Mesothelial cell of epicardium (in vitro differentiated cells): ENCODE measurements around the gene PRDM16. TPM values are rescaled to one million over a fixed set of nuclear protein-coding genes. Genes with fewer than 3 reads are reported as not detected.

ENCODE experiments used
- DNase-seq, 2 experiments: peaks; one replicate each; pipeline ENCODE4 v3.0.0; 2021; ENCODE audit warnings: low spot score in 2 of 2; ENCODE audit not compliant: unreplicated experiment in 2 of 2
- H3K27ac Mint-ChIP-seq: 2 replicates; pipeline ENCODE4 v1.8.0; 2021; ENCODE audit warnings: mixed read lengths
- H3K27me3 Mint-ChIP-seq: 2 replicates; pipeline ENCODE4 v1.8.0; 2021; ENCODE audit warnings: low read depth, mixed read lengths
- H3K36me3 Mint-ChIP-seq: 2 replicates; pipeline ENCODE4 v1.8.0; 2021; ENCODE audit warnings: mixed read lengths
- H3K4me1 Mint-ChIP-seq: 2 replicates; pipeline ENCODE4 v1.8.0; 2021; ENCODE audit warnings: mixed read lengths
- H3K4me3 Mint-ChIP-seq: 2 replicates; pipeline ENCODE4 v1.8.0; 2021; ENCODE audit warnings: mild to moderate bottlenecking, moderate library complexity, mixed read lengths
- H3K9me3 Mint-ChIP-seq: 2 replicates; pipeline ENCODE4 v1.8.0; 2021; ENCODE audit warnings: mixed read lengths
- CTCF ChIP-seq: fragments of 200-600 bp; sonication (generic); IDR thresholded peaks from one replicate; pipeline ENCODE4 v1.5.0; 2021; ENCODE audit warnings: antibody characterized with exemption; ENCODE audit not compliant: unreplicated experiment
- total RNA-seq: library from RNA; stranded (reverse); gene quantifications from 3 replicates; pipeline ENCODE4 v1.2.1, GENCODE V29; 2021

Gene PRDM16
- total RNA-seq, 1 donor from 2014 or later: 1.4 TPM

GRCh38 chr1:3119061-3119460 lies 50.1 kb downstream of the PRDM16 start:
- Mint-ChIP-seq H3K27me3 (peaks cover 2% of the 10 kb centered on the region), H3K9me3 (no peaks in the 10 kb centered on the region), H3K4me1 (peaks cover 16% of the 10 kb centered on the region), H3K36me3 (no peaks in the 10 kb centered on the region), H3K4me3 (no peak overlapping the region), H3K27ac (no peak overlapping the region)
- no peak for TF ChIP-seq CTCF
- no peak for DNase-seq

DNA sequence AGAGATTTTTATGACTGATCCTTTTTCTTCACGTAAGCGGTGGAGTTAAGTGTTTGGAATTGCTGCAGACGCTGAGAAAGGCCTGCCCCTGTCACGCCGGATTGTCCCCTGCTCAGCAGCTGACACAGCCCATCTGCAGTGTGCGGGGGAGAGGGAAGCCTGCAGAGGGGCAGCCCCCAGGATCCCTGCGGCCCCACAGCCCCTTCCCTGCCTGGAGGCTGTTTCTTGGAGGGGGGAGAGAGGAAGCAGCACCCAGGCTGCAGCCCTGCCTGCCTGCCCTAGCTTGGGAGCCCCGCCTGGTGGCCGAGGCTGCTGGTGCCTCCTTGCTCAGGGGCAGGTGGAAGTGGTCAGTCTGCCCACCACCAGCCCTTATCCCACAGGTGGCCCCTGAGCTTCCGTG lies 50.7 kb downstream of the PRDM16 start:
- no peak overlapping the region for H3K27ac Mint-ChIP-seq
- TF ChIP-seq CTCF: no peak
- H3K36me3 Mint-ChIP-seq: no peaks in the 10 kb centered on the region
- no peak overlapping the region for H3K4me3 Mint-ChIP-seq
- DNase-seq: no peak
- peaks cover 16% of the 10 kb centered on the region for H3K4me1 Mint-ChIP-seq
- H3K27me3 Mint-ChIP-seq: peaks cover 2% of the 10 kb centered on the region
- no peaks in the 10 kb centered on the region for H3K9me3 Mint-ChIP-seq

- H3K4me3 Mint-ChIP-seq: no peak overlapping the region
Measured at GRCh38 chr1:3120140-3120539, 51.1 kb downstream of the PRDM16 start.

DNA sequence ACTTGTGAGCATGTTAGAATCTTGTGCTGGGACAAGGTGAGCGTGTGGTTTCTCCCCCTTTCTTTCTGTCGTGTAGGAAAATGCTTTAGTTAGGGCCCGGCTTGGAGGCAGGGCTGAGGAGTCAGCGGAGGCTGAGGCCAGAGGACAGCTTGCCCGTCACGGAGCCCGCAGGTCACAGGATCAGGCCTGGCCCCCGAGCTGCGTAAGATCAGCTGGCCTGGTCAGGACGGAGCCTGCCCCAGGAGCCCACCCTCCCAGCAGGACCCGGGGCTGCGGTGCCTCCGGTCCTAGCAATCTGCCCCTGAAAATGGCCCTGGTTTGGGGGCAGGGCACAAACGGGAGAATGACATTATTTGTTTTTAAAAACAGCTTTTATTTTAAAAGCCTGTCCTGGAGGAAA lies 52.0 kb downstream of the PRDM16 start:
- no peak for DNase-seq
- Mint-ChIP-seq H3K4me3 (no peak overlapping the region), H3K27me3 (peaks cover 2% of the 10 kb centered on the region), H3K9me3 (no peaks in the 10 kb centered on the region), H3K36me3 (no peaks in the 10 kb centered on the region), H3K27ac (no peak overlapping the region), H3K4me1 (peaks cover 16% of the 10 kb centered on the region)
- no peak for TF ChIP-seq CTCF

More at GRCh38 chr1:3120140-3120539, 51.1 kb downstream of the PRDM16 start:
- Mint-ChIP-seq H3K36me3 (no peaks in the 10 kb centered on the region), H3K27me3 (peaks cover 2% of the 10 kb centered on the region), H3K4me1 (peaks cover 16% of the 10 kb centered on the region), H3K27ac (no peak overlapping the region), H3K9me3 (no peaks in the 10 kb centered on the region)
- TF ChIP-seq CTCF: no peak
- DNase-seq: no peak

DNA sequence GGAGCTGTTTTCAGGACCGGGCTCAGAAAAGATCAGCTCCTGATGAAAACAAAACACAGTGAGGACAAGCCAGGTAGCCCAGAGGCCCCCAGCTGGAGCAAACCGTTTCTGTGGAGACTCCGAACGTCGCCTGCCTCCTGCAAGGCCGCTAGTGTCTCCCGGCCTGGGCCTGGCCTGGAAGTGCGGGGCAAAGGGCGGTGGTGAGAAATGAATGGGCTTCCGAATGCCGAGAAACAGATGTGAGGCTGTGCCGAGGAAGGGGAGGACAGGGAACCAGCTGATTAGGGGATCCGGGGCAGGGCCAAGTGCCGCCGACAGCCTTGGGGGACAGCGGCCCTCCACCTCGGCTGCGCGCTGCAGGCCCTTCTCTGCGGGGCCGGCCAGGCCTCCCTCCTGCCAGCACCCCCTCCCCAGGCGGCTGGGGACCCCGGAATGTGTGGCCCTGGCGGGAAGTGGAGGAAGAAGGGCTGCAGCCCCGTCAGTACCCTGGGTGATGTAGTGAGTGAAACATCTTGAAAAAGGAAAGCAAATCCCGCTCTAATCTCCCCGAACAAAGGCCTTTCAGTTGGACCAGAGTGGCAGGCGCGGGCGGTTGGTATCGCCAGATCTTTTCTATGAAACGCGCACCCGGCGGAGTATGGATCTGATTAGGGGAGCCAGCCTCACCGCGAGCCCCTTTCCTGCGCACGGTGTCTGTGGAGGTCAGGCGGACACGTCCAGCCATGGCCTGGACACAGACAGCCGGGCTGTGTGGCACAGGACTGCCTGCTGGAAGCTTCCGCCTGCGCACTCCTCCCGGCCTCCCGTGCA lies 52.6 kb downstream of the PRDM16 start:
- DNase-seq: no peak
- H3K9me3 Mint-ChIP-seq: no peaks in the 10 kb centered on the region
- H3K27me3 Mint-ChIP-seq: peaks cover 2% of the 10 kb centered on the region
- no peak overlapping the region for H3K27ac Mint-ChIP-seq
- TF ChIP-seq CTCF: no peak
- peaks cover 18% of the 10 kb centered on the region for H3K4me1 Mint-ChIP-seq
- no peaks in the 10 kb centered on the region for H3K36me3 Mint-ChIP-seq
- no peak overlapping the region for H3K4me3 Mint-ChIP-seq
